KOPT-K1 (cell line): ENCODE results near the gene TLCD3B.
A peak's percentile ranks its signal among the peaks of the same experiment; 100 is the strongest.

Source experiments
- H3K27ac ChIP-seq: fragments of 200-600 bp; sonication (generic); 2 replicates; pipeline ENCODE4 v1.5.1; 2016; ENCODE audit warnings: antibody characterized with exemption, mild to moderate bottlenecking, low read depth, low read length; ENCODE audit not compliant: poor library complexity, severe bottlenecking
- H3K36me3 ChIP-seq: fragments of 200-600 bp; sonication (generic); 2 replicates; pipeline ENCODE4 v1.5.1; 2017; ENCODE audit warnings: antibody characterized with exemption, mild to moderate bottlenecking, low read length, moderate library complexity; ENCODE audit not compliant: insufficient read depth
- H3K9me3 ChIP-seq: fragments of 200-600 bp; sonication (generic); 2 replicates; pipeline ENCODE4 v1.5.1; 2017; ENCODE audit warnings: antibody characterized with exemption, low read length, mild to moderate bottlenecking; ENCODE audit not compliant: insufficient read depth, poor library complexity, severe bottlenecking

The TLCD3B gene

GRCh38 chr16:30007378-30007895, 23.6 kb downstream of the TLCD3B start:
- H3K9me3 ChIP-seq: no peaks in the 10 kb centered on the region
- H3K27ac ChIP-seq: no peak overlapping the region
- H3K36me3 ChIP-seq: peaks cover 28% of the 10 kb centered on the region; the same call in 1 of the 2 replicates

- Histone ChIP-seq H3K27ac (no peak overlapping the region), H3K9me3 (no peaks in the 10 kb centered on the region), H3K36me3 (peaks cover 34% of the 10 kb centered on the region; the same call in 1 of the 2 replicates)
Measured at GRCh38 chr16:30006659-30007377, 24.3 kb downstream of the TLCD3B start.

GRCh38 chr16:30006095-30006473, 25.0 kb downstream of the TLCD3B start:
- Histone ChIP-seq H3K36me3 (peaks cover 42% of the 10 kb centered on the region; the same call in 1 of the 2 replicates), H3K9me3 (no peaks in the 10 kb centered on the region), H3K27ac (no peak overlapping the region)

GRCh38 chr16:30005341-30006094, 25.6 kb downstream of the TLCD3B start:
- peaks cover 47% of the 10 kb centered on the region; the same call in 1 of the 2 replicates for H3K36me3 ChIP-seq
- H3K9me3 ChIP-seq: no peaks in the 10 kb centered on the region
- H3K27ac ChIP-seq: peak overlapping the region; percentile 52

- Histone ChIP-seq H3K9me3 (no peaks in the 10 kb centered on the region), H3K36me3 (peaks cover 54% of the 10 kb centered on the region; the same call in 1 of the 2 replicates), H3K27ac (peak overlapping the region; percentile 52)
Measured at GRCh38 chr16:30004811-30005242, 26.2 kb downstream of the TLCD3B start.

GRCh38 chr16:30004424-30004776, 26.7 kb downstream of the TLCD3B start:
- Histone ChIP-seq H3K9me3 (no peaks in the 10 kb centered on the region), H3K36me3 (peaks cover 59% of the 10 kb centered on the region; the same call in 1 of the 2 replicates), H3K27ac (peak overlapping the region; percentile 52)

- Histone ChIP-seq H3K27ac (peak overlapping the region; percentile 52), H3K9me3 (no peaks in the 10 kb centered on the region), H3K36me3 (peaks cover 63% of the 10 kb centered on the region; the same call in 1 of the 2 replicates)
Measured at GRCh38 chr16:30003670-30004423, 27.2 kb downstream of the TLCD3B start.

GRCh38 chr16:30002614-30003346, 28.3 kb downstream of the TLCD3B start:
- H3K36me3 ChIP-seq: peaks cover 72% of the 10 kb centered on the region; the same call in 1 of the 2 replicates
- H3K9me3 ChIP-seq: no peaks in the 10 kb centered on the region
- no peak overlapping the region for H3K27ac ChIP-seq

GRCh38 chr16:30000735-30001631, 30.1 kb downstream of the TLCD3B start:
- Histone ChIP-seq H3K36me3 (peaks cover 72% of the 10 kb centered on the region; the same call in 1 of the 2 replicates), H3K27ac (no peak overlapping the region), H3K9me3 (no peaks in the 10 kb centered on the region)

- no peak overlapping the region for H3K27ac ChIP-seq
- H3K36me3 ChIP-seq: peaks cover 67% of the 10 kb centered on the region; the same call in 1 of the 2 replicates
- no peaks in the 10 kb centered on the region for H3K9me3 ChIP-seq
Measured at GRCh38 chr16:29999605-30000004, 31.5 kb downstream of the TLCD3B start.

- Histone ChIP-seq H3K27ac (peak overlapping the region; percentile 96), H3K9me3 (no peaks in the 10 kb centered on the region), H3K36me3 (peaks cover 72% of the 10 kb centered on the region)
Measured at GRCh38 chr16:29996766-29997250, 34.3 kb downstream of the TLCD3B start.

- Histone ChIP-seq H3K36me3 (peaks cover 72% of the 10 kb centered on the region), H3K27ac (peak within 1 kb of the TSS; percentile 96), H3K9me3 (no peaks in the 10 kb centered on the region)
Measured at GRCh38 chr16:29995911-29996765, 34.9 kb downstream of the TLCD3B start, which contains the start of gene INO80E. Gene INO80E, plus strand, starts transcription at chr16:29996241. Its CDS starts 70 bp downstream, at chr16:29996311.
